GM12873 (cell line): ENCODE measurements around the gene MTRFR.

Source experiments
- CTCF ChIP-seq: IDR thresholded peaks from 2 replicates; pipeline ENCODE4 v1.5.1; 2012; ENCODE audit warnings: low read depth, mild to moderate bottlenecking, moderate library complexity, low read length, control low read depth; ENCODE audit not compliant: insufficient read depth; ENCODE audit errors: missing control alignments

Gene MTRFR

DNA sequence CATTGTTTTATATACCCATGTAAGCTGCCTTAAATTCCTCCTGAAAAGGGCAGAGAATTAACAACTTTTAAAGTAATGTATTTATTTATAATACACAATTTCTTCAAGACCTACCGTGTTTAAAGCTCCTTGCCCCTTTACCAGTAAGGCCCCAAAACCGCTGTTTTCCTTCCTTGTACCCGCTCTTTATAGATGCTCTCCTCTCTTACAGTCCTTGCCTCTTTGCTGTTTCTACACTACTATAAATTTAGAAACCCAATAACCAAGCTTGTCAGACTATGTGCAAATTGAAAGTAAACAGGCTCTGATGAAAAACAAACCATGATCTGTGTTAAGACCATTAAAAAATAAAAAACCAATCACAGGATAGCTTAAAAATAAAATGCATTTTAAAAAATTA is 4.2 kb upstream of the MTRFR start:
- TF ChIP-seq CTCF: no peak

DNA sequence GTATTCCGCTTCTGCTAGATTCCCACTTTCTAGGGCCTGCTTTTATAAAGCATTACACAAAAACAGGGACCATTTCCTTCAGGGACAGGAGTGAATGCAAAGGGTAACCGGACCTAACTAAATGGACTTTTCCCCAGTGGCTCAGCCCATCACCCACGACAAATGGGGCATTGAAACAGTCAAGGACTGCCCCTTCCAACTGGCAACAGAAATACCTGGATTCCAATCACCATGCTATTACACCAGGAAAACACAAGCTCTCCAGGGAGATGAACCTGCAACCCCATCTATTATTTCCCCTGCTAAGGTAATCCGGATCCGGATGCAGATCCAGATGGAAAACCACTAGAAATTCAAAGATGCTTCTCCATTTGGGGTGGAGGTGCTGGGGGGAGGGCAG is 1.3 kb upstream of the MTRFR start:
- TF ChIP-seq CTCF: no peak

GRCh38 chr12:123232472-123232806 is 797 bp upstream of the MTRFR start:
- TF ChIP-seq CTCF: no peak

DNA sequence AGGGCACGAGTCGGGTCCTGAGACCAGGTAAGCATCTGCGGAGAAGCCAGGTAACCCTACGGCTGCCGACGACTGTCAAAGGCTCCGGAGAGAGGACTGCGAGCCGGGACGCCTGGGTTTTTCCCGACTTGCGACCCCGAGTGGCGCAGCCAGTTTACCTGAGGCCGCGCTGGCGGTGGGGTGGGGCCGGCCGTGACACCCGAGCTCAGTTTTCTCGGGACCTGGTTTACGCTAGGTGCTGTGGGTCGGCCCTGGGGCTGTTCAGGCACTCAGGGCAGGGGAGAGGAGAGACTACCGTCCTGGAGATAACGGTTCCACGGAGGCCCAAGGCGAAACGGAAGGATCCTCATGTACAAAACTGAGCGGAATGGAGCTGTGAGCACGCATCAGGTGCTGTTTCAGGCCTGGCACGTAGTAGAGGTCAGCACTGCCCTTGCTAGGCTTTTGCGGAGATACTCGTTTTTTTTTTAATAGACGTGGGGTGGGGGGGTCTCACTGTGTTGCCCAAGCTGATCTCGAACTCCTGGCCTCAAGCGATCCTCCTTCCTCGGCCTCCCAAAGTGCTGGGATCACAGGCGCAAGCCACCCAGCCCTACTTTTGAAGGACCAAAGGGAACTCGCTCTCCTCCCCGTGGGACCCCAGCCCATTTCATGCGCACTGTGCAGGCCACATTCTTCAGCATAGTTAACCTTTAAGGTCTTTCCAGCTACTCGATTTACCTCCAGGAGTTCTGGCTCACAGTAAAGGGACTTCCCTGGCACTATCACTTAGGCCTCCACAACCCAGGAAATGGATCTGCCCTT is 471 bp downstream of the MTRFR start:
- TF ChIP-seq CTCF: no peak

- TF ChIP-seq CTCF: peak; percentile 72
Observed at GRCh38 chr12:123237646-123238329, 4.6 kb downstream of the MTRFR start.

DNA sequence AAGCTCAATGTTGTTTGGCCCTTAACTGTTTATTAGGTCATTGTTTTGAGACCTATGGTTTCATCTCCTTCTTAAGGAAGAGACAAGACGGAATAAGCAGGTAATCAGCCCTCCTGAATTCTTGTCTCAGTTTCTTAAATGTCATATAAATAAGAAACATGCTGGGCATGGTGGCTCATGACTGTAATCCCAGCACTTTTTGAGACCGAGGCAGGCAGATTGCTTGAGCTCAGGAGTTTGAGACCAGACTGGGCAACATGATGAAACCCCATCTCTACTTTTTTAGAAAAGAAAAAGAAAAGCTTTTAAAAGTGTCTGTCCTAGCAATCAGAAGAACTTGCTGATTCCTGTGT is 5.1 kb downstream of the MTRFR start:
- TF ChIP-seq CTCF: no peak

DNA sequence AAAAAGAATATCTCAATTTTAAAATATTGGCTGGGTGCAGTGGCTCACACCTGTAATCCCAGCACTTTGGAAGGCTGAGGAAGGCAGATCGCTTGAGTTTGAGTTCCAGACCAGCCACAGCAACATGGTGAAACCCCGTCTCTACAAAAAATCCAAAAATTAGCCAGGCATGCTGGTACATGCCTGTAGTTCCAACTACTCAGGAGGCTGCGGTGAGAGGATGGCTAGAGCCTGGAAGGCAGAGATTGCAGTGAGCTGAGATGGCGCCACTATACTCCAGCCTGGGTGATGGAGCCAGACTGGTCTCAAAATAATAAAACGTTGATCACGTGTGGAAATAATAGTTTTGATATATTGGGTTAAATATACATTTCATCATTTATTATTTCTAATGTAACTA is 5.7 kb downstream of the MTRFR start:
- no peak for TF ChIP-seq CTCF
